ENCODE results near the gene CCDC78.
A peak's percentile ranks its signal among the peaks of the same experiment; 100 is the strongest.

Gene CCDC78

DNA sequence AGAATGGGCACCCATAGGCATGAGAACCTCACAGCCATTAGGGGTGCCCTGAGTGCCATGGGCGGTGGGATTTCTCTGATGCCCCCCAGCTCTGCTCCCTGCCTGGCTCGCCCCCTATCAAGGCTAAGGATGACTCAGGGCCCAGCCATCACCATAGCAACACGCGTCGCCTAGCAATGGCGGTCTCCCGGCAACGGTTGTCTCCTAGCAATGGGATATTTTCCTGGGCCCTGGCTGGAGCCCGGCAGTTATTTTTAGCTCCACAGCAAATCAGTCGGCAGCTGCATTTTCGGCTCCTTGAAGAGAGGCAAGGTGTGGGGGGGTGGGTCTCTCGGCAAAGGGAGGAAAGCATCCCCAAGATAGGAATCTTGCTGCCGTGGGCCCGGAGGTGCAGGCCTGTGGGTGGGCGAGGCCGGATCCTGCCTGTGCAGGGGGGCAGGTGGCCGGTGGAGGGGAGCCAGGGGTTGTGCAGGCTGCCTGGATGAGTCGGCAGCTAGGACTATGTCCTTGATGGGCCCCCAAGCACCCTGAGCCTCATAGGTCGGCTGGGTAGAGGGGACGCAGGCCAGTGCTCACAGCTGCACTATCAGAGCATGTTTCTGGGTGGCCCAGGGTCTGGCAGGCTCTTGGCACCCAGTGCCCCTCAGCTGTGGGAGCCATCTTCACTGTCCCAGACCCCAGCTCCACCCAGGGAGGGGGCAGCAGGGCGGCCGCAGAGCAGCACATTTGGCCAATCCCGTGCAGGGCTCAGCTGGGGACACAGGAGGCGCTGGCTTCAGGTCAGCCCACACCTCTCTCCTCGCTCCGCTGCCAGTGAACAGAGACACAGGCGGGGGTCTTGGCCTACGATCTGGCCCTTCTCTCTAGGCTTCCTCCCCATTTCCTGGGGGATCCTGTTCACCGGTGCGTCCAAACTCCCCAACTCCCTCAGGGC lies 16.4 kb downstream of the CCDC78 start:
- peak; percentile 93 to 96 for DNase-seq

DNA sequence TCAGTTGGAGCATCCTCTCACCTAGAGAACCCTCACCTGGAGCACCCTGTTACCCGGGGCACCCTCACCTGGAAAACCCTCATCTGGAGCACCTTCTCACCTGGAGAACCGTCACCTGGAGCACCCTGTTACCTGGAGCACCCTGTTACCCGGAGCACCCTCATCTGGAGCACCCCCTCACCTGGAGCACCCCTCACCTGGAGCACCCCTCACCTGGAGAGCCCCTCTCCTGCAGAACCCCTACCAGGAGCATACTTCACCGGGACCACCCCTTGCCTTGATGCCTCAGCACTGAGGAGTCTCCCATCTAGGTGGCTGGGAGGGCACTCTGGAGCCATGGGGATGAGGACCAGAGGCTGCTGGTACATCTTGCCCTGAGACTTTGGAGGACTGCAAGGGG lies 17.3 kb downstream of the CCDC78 start:
- no peak for DNase-seq

DNA sequence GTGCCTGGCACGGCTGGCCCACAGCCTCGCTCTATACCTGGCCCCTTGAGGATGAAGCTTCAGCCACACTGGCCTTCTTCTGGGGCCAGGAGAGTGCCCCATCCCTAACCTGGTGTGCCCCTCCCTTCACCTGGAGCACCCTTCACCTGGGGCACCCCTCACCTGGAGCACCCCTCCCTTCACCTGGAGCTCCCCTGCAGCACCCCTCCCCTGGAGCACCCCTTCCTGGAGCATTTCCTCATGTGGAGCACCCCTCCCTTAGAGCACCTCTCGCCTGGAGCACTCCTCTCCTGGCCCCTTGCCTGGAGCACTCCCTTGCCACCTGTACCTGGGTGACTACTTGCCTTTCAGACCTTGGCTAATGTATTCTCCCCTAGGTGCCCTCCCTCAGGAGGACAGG lies 18.2 kb downstream of the CCDC78 start:
- DNase-seq = no peak

DNA sequence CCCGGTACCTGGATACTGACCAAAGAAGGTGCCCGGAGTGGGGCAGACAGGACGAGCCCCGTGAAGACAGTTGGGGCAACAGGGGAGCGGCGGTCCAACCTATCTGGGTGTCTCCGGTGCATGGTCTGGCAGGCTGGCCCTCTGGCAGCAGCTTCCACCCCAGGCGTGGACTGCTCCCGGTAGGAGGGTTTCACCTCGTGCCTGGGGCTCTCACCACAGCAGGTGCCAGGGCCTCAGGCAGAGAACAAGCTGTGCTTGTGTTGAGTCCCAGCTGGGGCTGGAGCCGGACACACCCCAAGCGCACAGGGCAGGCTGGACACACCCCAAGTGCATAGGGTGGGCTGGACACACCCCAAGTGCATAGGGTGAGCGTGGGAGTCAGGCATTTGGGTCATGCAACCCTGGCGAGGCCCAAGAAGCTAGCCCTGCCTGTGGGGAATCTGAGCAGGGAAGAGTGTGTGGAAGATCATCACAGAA lies 19.1 kb downstream of the CCDC78 start:
- no peak for DNase-seq

DNA sequence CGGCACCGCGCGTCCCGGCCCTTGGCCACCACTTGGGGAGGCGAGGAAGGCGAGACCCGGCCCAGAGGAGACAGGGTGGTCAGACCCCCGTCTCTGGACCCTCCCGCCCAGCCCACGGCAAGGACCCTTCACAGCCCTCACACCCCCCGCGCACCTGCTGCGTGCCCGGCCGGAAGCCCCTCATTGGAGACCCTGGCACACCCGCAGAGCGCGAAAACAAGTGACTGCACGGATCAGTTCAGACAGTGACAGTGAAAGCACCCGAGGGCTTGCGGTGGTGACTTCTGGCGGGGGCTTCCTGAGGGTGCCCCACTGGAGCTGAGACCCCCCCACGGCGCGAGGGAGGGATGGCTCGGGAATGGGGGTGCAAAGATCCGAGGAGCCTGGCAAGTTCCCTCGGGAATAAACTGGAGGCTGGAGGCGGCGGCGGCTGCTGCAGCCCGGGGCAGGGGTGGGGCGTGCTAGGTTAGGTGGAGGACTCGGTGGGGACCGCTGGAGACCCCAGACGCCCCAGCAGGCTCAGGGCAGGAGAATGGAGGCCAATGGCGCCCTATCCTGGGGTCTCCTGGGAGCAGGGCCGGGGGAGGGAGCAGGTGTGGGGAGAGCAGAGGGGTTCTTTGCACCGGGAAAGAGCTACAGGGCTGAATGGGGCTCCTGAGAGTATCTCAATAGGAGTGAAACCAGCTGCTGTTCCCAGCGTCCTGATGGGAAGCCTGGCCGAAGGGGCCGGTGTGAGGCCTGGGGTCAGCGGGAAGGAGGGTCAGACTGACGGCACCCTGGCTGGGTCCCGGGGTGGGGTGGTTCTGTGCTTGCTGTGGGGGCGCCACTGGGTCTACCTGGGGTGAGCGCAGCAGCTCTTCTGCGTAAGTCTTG lies 19.8 kb downstream of the CCDC78 start:
- no peak for DNase-seq

DNA sequence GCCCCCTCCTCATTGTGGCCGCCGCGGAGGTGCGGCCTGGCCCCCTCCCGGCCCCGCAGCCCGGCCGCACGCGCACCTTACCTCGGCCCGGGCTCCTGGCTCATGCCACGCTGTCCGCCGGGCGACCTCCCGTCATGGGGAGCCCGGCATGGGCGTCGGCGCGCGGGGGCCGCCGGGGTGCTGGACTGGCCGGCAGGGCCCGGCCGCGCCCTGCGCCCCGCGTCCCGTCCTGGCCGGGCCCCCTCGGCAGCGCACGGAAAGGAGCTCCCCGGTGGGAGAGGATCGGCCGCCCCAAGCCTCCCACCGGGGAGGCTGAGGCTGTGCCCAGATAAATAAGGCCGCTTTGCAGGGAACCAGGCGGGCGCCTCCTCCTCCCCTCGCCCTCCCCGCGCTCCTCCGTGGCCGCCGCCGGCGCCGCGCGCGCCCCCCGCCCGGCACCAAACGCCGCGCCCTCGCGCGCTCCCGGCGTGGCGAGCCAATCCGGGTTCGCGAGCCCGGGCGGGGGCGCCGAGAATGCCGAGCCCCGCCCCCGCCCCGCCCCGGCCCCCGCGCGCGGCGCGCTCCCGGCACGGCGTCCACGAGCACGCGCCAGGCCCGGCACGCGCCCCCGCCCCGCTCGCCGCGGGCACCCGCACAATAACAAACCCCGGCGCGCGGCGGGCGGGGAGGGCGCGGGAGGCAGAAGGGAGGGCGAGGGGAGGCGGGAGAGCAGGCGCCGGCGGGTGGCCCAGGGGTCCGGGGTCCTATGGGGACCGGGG lies 20.6 kb downstream of the CCDC78 start, which contains the start of gene FBXL16:
Gene FBXL16, minus strand, starts transcription at position 371 of the 758 bp plus-strand sequence. CDS start 8,396 bp downstream, outside the sequence.
- DNase-seq = peak; percentile 69 to 89

DNA sequence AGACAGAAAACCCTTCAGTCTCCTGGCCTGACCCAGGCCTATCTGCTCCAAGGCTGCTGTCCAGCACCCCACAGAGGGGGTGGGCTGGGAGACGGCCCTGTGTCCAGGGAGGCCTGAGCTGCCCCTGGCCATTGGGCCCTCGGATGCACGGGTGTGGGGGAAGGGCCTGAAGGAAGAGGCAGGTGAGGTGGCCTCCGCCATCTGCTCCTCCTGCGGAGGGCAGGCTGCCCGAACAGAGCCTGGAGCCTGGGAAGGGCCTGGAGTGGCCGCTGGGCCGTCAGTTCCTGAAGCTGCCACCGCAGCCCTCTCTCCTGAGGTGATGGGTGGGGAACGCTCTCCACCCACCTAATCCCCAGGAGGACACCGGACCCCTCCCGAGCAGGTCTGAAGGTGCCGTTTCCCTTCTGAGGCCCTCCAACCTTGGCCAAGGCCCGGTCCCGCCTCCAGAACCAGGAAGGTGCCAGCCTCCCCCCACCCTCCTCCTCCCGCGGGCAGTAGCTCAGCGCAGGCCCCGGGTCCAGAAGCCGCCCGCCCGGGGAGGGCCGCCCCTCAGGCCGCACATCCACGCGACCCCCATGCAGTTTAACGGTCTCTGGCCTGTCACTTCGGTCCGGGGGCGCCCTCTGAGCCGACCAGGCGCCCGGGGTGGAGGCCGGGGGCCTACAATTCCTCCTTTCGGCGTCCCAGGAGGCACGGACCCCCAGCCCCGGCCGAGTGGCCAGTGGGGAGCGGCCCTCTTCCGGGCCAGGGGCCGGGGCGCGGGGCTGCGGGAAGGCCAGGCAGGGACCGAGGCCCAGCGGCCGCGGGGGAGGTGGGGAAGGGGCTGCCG lies 21.5 kb downstream of the CCDC78 start:
- DNase-seq = no peak

DNA sequence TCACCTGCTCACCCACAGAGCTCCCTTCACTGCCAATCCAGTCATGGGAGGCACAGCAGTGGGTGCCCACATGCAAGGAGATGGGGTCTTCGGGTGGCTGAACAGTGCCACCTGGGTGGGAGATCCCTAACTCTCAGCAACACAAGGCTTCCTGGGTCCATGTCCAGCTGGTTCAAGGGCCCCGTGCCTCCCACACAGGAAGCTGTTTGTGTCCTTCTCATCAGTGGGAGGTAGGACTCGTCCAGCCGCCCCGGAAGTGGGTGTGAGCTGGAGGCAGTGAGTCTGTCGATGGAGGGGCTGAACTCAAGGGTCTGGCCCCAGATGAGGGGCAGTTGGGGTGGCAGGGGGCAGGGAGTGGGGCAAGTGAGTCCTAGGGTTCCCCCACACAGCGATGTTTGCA lies 22.2 kb downstream of the CCDC78 start:
- DNase-seq = no peak

DNA sequence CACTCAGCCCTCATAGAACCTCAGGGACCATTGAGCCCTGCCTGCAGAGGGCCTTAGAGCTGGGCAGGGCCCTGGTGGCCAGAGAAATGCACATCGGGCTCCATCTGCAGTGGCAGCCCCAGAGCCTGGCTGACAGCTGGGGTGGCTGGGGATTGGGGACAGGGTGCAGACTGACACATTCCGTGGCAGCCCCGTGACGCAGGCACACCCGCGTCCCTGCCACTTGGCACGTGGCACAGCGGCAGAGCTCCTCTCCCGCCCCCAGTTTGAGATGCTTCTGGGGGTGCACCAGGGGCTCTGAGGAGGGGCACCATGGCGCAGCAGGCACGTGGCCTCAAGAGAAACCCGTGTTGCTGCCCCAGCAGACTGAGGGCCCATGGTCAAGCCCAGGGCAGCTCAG lies 22.8 kb downstream of the CCDC78 start:
- DNase-seq = no peak

DNA sequence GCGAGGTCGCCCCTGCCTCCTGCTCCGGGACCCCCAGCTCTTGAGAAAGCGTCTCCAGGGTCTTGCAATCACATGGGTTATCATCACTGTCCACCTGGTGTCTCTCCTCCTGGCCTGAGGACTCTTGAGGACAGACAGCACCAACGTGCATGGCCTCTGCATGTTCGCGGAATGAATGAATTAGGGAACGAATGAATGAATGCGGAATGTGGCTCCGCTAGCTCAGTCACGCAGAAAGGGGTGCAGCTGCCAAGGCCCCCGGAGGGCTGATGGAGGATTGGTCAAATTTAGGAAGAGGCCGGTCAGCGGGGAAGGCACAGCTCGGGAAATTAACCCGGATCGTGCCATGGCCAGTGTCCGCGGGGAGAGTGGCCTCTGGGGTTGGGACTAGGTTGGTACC lies 23.9 kb downstream of the CCDC78 start:
- no peak for DNase-seq

DNA sequence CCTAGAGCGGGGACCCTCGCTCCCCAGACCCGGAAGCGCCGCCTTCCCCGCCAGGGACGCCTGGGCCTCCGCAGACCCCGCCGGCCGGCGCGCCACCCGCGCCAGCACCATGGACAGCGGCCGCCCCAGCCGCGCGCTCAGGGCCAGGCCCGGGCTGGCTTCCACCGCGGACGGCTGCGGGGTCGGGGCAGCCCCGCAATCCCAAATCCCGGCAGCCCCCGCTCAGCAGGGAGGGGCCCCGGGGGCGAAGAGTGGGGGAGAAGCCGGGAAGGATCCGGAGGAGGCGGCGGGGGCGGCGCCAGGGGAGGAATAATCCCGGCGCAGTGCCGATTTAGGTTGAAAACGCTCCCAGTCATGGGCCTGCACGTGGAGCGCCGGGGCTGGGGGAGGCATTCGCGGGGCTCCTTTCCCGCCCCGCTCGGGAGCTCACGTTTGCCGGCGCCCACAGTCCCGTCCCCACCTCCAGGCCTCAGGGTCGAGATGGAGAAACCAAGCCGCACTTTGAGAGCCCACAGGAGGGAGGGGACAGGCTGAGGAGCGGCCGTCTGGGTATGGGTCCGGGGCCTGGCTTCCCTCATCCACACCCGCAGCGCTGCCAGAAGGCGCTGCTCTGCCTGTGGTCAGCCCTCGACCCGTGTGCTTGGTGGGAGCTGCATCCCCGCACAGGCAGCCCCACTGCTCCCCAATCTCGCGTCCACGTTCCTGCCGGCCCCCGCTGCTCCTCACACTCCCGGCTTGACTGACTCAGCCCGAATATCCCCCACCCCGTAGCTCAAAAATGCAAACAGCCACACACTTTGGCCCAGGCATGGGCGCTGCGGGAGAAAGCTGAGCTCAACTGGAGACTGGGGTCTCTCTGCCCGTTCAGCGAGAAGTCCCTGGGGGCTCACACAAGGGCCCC lies 25.3 kb downstream of the CCDC78 start:
- no peak for DNase-seq

DNA sequence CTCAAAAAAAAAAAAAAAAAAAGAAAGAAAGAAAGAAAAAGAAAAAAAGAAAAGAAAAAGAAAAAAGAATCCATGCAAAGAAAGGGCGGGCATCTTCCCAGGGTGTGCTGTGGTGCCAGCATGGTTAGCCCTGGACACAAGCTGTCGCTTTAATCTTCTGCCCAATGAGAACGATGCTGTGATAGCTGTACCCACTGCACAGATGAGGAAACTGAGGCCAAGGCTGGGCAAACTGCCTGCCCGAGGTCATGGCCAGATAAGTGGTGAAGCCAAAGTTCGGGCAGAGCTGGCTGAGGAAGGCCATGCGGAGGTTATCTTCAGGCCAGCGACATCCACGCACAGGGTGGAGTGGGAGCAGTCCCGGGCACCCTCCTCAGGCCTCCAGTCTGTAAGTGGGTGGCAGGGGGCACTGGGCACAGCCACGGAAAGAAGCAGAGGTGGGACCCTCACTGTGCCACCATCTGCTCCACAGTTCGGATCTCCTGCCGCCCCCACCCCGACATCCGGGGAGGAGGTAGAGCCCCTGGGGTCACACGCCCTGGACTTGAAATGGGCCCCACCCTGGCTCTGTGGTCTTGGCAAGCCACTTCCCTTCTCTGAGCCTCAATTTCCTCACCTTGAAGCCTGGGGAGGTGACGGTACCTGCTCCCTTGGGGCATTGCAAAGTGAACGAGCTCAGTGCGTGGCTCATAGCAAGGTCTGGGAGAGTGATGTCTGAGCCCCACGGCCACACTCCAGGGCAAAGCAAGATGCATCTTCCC lies 27.2 kb downstream of the CCDC78 start:
- DNase-seq = no peak

DNA sequence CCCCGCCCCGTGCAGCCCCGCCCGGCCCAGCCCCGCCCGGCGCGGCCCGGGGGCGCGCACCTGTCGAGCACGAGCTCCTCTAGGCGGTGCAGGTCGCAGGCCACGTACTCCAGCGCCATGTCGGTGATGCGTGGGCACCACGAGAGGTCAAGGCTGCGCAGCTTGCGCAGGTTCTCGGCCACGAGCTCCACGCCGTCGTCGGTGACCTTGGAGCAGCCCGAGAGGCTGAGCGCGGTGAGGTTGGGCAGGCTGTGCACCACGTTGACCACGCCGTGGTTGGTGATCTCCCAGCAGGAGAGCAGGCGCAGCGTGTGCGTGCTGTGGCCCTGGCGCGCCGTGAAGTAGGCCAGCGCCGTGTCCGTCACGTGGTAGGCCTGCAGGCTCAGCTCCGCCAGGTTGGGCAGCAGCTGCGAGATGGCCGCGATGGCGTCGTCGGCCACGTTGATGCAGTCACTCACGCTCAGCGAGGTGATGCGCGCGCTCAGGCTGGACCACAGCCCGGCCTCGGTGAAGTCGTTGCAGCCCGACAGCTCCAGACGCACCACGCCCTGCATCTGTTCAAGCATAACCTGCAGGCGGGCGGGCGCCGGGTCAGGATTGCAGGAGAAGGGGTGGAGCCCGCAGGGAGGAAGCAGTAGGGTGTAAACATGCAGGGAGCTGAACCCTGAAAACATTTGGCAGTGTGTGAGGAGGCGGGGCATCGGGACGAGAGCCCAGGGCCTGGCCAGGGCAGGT lies 30.7 kb downstream of the CCDC78 start:
- DNase-seq = peak; percentile 71 to 80

DNA sequence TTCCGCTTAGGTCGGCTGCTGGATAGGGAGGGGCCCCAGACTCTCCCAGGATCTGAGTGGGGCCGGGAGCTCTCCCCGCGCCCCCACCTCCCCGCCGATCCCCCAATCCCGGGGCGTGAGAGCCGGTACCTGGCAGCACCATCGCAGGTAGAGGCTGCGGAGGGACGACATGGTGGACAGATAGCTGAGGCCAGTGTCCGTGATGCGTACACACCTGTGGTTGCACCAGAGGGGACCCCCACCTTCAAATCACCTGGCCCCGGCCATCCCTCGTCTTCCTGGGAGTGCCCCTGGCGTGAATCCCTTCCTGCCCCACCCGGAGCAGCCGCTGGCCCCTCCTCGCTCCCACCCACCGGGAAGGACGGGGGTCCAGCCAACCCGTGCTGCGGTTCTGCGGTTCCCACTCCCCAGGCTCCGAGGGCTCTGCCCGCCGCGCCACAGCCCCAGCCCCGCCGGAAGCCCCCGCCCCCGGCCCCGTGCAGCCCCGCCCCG lies 31.3 kb downstream of the CCDC78 start:
- no peak for DNase-seq

DNA sequence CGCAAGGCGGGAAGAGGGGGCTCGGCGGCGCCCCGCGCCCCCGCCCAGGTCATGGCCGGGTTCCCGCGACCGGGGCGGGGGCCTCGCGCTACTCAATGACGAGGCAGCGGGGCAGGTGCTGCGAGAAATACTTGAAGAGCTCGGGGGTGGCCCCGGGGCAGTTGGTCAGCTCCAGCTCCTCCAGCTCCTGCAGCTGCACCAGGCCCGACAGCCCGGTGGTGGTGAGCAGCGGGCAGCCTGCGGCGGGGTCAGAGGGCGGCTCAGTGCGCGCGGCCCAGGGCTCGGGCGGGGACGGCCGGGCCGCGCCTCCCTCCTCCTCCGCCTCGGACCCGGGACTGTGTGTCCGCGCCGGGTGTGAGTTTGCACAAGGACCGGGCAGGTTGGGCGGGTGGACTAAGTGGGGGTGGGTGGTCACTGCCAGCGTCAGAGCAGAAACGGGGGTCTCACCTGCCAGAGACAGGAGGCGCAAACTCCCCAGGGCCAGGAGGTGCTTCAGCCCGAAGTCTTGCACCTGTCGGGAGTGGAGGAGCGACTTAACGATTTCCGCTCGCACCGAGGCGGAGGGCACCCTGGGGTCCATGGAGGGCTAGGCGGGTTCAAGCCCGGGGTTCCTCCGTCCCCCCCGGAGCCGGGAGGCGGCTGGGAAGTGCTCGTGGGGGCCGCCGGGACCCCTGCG lies 31.9 kb downstream of the CCDC78 start:
- DNase-seq = no peak

DNA sequence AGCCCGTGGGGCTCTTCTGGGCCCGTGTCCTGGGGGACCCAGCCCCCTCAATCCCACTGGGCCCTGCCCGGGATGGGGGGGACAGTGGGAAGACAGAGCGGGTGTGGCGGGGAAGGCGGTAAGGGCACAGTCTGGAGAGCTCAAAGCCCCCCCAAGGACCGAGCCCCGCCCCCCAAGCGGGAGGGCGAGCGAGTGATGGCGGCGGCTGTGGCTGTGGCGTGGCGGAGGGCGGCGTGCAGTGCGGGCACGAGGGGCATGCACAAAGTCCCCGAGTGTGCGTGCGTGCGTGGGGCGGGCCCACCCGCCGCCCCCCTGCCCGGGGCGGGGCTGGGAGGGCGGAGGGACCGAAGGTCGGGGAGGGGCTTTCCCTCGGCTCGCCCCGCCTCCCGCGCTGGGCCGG lies 32.5 kb downstream of the CCDC78 start:
- DNase-seq = no peak

DNA sequence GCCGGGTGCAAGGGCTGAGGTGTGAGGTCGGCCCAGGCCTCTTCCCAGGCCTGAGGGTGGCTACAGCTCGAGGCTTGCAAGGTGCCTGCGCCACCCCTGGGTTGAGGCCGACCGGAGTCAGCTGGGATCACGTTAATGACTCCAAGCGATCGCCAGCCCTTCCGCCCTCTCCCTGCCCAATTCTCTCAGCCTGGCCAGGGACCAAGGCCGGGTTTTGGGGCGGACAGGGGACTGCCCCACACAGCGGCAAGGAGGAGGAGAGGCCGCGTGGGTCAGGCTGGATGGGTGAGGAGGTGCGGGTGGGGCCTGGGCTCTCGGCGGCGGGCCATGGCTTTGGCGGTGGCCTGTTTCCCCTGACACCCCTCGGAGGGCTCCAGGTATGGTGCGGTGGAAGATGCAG lies 32.9 kb downstream of the CCDC78 start:
- DNase-seq = no peak

DNA sequence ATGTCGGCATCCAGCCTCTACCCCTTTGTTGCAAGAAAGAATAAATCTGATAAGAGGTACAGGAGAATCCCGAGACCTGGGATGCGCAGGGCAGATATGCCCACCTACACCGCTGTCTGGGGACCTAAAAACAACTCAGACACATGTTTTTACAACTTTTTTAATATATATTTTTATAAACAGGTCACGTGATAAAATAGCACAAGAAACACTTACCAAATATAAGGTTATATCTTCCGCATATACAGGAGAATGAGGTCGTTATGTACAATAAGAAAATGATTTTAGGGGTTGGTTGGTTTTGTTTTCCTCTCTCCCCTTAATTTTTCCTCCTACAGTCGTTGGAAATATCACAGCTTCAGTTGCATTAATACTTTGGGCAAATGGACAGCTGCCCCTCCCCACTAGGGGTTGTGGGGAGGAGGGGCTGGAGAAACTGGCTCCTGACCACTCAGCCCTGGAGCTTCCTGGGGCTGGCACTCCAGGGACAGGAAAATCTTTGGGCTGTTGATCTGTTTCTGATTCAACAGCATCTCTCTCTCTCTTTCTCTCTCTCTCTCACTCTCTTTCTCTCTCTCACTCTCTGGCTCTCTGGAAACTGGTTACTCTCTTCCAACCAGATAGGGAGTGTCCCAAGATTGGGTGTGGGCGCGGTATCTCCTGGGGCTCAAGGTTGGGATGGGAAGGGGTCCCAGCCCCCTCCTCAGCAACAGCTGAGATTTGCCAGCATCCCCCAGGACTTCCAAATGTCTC lies 33.7 kb downstream of the CCDC78 start:
- DNase-seq = no peak

Data from NCI-H1930 (cell line).